Measurements from ENCODE around the gene GDA. TPM values are rescaled to one million over a fixed set of nuclear protein-coding genes. Genes with fewer than 3 reads are reported as not detected.

The GDA gene
- total RNA-seq, 4 donors from 2014 or later, result 14.0 to 291 (median 273) TPM

DNA sequence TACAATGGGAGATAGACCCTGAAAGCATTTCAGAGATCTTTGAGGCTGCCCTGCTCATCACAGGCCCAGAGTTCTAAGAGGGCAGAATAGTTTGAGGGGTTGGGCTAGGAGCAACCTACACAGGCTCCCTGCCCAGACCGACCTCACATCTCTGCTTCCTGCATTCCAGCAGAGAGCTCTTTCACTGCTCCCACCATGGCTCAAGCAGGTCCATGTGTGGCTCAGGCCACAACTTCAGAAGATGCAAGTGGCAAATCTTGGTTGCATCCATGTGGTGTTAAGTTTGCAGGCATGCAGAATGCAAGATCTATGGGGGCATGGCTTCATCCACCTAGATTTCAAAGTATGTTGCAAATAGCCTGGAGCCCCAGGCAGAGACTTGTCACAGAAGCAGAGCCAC, 39.0 kb downstream of the GDA start:
- no peak for TF ChIP-seq POLR2A (IDR thresholded peaks at IDR 0.05)
- TF ChIP-seq, protein P1, sequence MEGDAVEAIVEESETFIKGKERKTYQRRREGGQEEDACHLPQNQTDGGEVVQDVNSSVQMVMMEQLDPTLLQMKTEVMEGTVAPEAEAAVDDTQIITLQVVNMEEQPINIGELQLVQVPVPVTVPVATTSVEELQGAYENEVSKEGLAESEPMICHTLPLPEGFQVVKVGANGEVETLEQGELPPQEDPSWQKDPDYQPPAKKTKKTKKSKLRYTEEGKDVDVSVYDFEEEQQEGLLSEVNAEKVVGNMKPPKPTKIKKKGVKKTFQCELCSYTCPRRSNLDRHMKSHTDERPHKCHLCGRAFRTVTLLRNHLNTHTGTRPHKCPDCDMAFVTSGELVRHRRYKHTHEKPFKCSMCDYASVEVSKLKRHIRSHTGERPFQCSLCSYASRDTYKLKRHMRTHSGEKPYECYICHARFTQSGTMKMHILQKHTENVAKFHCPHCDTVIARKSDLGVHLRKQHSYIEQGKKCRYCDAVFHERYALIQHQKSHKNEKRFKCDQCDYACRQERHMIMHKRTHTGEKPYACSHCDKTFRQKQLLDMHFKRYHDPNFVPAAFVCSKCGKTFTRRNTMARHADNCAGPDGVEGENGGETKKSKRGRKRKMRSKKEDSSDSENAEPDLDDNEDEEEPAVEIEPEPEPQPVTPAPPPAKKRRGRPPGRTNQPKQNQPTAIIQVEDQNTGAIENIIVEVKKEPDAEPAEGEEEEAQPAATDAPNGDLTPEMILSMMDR (IDR thresholded peaks at IDR 0.05), result no peak
- DNase-seq, result no peak

DNA sequence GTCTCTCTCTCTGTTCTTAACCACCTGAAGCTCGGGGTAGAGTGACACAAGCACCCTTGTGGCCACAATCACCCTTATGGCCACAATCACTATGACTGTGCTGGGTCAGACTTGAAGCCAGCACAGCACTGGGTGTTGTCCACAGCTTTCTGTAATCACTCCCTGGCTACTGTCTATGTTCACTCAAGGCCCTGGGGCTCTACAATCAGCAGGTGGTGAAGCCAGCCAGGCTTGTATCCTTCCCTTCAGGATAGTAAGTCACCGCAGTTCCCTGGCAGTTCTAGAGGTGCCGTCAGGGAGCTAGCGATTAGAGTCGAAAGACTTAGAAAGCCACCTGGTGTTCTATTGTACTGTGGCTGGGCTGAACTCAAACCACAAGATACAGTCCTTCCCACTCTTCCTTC, 44.2 kb downstream of the GDA start:
- Histone ChIP-seq H3K27me3 (no peaks in the 10 kb centered on the region), H3K9me3 (no peaks in the 10 kb centered on the region), H3K4me3 (no peak overlapping the region), H3K36me3 (peaks cover 0 to 13% (median 0%) of the 10 kb centered on the region in 3 donors), H3K27ac (no peak overlapping the region), H3K4me1 (no peaks in the 10 kb centered on the region)
- TF ChIP-seq POLR2A (IDR thresholded peaks at IDR 0.05), result no peak
- TF ChIP-seq, protein P1 (IDR thresholded peaks at IDR 0.05), result no peak
- DNase-seq, result no peak

More for the DNA sequence above, 39.0 kb downstream of the GDA start:
- Histone ChIP-seq H3K36me3 (peaks cover 0 to 5% (median 0%) of the 10 kb centered on the region in 3 donors), H3K9me3 (no peaks in the 10 kb centered on the region), H3K4me3 (no peak overlapping the region), H3K27me3 (no peaks in the 10 kb centered on the region), H3K4me1 (no peaks in the 10 kb centered on the region), H3K27ac (no peak overlapping the region)

DNA sequence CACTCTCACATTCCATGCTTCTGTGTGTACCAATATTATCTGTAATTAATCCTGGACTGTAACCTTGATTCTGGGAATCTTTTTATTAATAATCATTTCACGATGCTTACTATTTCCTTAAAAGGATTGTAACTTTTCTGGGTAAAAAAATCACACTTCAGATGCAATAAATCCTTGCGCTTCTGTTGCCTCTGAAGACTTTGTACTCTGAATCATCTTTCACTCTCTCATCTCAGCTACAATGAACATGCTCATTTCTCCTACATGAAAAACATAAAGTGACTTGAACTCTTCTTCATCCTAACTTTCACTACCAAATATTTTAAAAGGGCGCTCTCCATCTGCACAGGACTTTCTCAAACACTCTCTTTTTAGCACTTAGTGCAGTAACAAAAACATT, 50.0 kb downstream of the GDA start:
- Histone ChIP-seq H3K4me3 (no peak overlapping the region), H3K4me1 (no peaks in the 10 kb centered on the region), H3K27me3 (no peaks in the 10 kb centered on the region), H3K9me3 (no peaks in the 10 kb centered on the region), H3K36me3 (peaks cover 0 to 30% (median 0%) of the 10 kb centered on the region in 3 donors), H3K27ac (no peak overlapping the region)
- TF ChIP-seq POLR2A (IDR thresholded peaks at IDR 0.05), result no peak
- TF ChIP-seq, protein P1 (IDR thresholded peaks at IDR 0.05), result no peak
- DNase-seq, result no peak

DNA sequence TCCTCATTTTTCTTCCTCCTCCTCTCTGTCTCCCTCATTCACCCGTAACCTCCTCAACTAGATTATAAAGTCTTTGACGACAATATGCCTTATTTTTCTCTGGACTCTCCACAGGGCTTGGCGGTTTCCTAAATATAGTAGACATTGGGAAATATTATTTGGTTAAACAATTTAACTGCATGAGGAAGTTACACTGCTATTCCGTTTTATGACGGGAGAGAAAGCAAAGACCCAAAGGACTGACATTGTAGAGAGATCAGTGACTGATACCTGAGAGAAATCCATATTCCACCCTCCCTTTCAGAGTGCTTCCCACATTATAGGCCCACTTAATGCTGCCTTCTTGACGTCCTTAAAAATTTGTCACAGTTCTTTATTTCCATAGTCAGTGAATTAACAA, 51.2 kb downstream of the GDA start:
- no peak for TF ChIP-seq POLR2A (IDR thresholded peaks at IDR 0.05)
- Histone ChIP-seq H3K4me1 (no peaks in the 10 kb centered on the region), H3K27me3 (no peaks in the 10 kb centered on the region), H3K4me3 (no peak overlapping the region), H3K27ac (no peak overlapping the region), H3K36me3 (peaks cover 0 to 30% (median 0%) of the 10 kb centered on the region in 3 donors), H3K9me3 (no peaks in the 10 kb centered on the region)
- DNase-seq, result no peak

DNA sequence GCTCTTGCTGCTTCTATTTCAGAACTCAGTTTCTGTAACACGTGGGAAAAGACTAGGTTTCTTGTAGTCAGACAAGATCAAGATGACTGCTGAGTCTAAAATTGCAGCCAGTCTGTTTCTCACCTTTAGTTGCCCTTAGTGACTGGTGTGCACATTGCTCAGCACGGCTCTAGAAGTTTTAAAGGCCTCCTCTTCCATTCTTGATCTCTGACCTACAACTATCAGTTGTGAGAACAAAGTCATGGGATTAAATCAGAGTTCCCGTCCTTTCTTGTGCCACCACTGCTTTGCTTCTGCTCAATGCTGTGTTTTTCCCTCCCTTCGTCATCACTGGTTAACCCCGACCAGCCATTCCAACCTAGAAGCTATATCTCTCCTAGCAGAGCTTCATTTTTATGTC, 52.8 kb downstream of the GDA start:
- DNase-seq, result no peak
- peaks cover 0 to 30% (median 0%) of the 10 kb centered on the region in 3 donors for H3K36me3 ChIP-seq
- H3K4me3 ChIP-seq, result no peak overlapping the region
- H3K9me3 ChIP-seq, result no peaks in the 10 kb centered on the region
- no peaks in the 10 kb centered on the region for H3K4me1 ChIP-seq
- H3K27ac ChIP-seq, result no peak overlapping the region
- H3K27me3 ChIP-seq, result no peaks in the 10 kb centered on the region
- TF ChIP-seq, protein P1 (IDR thresholded peaks at IDR 0.05), result no peak
- no peak for TF ChIP-seq POLR2A (IDR thresholded peaks at IDR 0.05)

DNA sequence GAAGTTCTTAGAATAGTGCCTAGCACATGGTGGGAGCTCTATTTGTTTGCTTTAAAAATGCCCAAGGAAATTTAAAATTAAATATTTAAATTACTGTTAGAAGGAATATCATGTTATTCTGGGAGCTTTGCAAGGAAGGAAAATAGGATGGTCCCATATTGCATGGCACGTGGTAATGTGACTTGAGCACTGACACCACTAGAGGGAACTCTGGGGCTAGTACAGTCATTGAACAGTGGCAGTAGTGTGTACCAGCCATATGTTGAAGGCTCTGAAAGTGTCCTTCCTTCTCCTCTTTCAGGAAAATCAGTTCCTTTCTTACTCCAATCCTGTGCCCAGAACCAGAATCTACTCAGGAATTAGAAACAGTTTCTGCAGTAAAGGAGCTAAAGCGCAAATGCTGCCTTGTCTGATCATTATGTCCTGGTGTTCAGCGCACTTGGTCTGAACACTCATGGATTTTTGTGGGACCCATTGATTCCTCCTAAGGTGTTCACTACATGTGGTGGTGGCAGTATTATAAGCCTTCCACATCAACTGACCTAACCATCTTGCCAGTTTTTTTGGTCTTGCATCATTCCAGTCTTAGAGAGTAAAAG, 54.1 kb downstream of the GDA start:
- Histone ChIP-seq H3K27ac (no peak overlapping the region), H3K9me3 (no peaks in the 10 kb centered on the region), H3K36me3 (peaks cover 0 to 23% (median 0%) of the 10 kb centered on the region in 3 donors), H3K4me3 (no peak overlapping the region), H3K27me3 (no peaks in the 10 kb centered on the region), H3K4me1 (no peaks in the 10 kb centered on the region)
- no peak for DNase-seq
- no peak for TF ChIP-seq POLR2A (IDR thresholded peaks at IDR 0.05)
- TF ChIP-seq, protein P1 (IDR thresholded peaks at IDR 0.05), result peak in 3 of 6 experiments; percentile 54 to 64 (median 61)

All from Peyer's patch (tissue), 4 donors.